AG09309 (cell line): Measurements from ENCODE around the gene GP1BB.

ENCODE experiments used
- DNase-seq: peaks from one replicate; pipeline ENCODE4 v3.0.0-alpha.2; 2010; ENCODE audit warnings: low read depth
- H3K4me3 ChIP-seq: 2 replicates; pipeline ENCODE4 v1.5.1; 2011; ENCODE audit warnings: mild to moderate bottlenecking, low read depth, low read length, moderate library complexity; ENCODE audit not compliant: control insufficient read depth
- TF ChIP-seq, protein P1 (sequence below): IDR thresholded peaks from 2 replicates; pipeline ENCODE4 v1.5.1; 2011; ENCODE audit warnings: mild to moderate bottlenecking, low read depth, low read length, inconsistent platforms; ENCODE audit not compliant: insufficient read depth, control insufficient read depth; ENCODE audit errors: missing control alignments

GP1BB gene

GRCh38 chr22:19688301-19689290, 34.7 kb upstream of the GP1BB start:
- TF ChIP-seq, protein P1, sequence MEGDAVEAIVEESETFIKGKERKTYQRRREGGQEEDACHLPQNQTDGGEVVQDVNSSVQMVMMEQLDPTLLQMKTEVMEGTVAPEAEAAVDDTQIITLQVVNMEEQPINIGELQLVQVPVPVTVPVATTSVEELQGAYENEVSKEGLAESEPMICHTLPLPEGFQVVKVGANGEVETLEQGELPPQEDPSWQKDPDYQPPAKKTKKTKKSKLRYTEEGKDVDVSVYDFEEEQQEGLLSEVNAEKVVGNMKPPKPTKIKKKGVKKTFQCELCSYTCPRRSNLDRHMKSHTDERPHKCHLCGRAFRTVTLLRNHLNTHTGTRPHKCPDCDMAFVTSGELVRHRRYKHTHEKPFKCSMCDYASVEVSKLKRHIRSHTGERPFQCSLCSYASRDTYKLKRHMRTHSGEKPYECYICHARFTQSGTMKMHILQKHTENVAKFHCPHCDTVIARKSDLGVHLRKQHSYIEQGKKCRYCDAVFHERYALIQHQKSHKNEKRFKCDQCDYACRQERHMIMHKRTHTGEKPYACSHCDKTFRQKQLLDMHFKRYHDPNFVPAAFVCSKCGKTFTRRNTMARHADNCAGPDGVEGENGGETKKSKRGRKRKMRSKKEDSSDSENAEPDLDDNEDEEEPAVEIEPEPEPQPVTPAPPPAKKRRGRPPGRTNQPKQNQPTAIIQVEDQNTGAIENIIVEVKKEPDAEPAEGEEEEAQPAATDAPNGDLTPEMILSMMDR, result no peak
- DNase-seq, result no peak
- H3K4me3 ChIP-seq, result no peak overlapping the region

DNA sequence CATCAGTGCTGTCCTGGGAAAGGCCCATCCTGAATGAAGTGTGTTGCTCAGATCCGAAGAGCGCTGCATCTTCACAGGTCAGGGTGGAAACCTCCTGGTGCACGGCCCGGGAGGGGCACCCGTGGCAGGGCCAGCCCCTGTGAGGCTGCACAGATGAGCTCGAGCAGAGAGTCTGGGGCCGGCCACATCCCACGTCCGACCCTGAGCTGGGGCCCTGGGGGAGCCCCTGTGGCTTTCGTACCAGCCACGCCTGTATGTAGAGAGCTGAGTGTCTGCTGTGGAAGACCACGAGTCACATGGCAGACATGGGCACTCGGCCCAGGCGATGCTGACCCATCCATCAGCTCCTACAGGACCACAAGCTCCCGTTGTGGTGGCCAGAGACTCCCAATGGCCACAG, 33.9 kb upstream of the GP1BB start:
- TF ChIP-seq, protein P1, result no peak
- no peak for DNase-seq
- H3K4me3 ChIP-seq, result no peak overlapping the region

DNA sequence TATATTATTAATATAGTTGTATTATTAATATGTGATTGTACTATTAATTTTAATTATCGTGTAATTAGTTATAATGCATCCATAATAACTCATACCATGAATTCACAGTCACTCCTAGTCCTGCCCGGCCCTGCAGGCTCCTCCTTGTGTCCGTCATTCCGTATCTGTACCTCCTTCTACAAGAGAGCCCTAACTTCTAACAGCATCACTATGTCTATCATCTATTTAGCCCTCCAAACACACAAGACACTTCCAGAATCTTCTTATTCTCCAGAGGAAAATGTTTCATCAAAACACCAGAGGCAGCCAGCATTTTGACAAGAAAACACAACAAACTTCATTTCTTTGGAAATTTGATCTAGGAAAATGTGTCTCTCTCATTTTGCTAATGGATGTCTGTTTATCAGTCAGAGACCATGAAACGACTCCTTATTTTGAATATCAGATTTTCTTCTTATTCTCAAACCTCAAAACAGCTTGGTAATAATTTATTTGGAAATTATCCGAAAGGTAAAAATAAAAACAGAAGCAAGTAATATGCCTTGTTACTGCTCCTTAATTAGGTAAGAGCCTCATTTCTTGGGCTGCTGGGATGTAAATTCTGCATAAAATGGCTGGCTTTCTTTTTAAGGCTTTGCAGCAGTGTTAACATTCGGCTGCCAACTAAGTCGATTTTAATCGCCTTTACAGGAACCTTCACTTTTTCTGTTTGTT, 32.2 kb upstream of the GP1BB start:
- H3K4me3 ChIP-seq, result peak overlapping the region; percentile 29
- no peak for DNase-seq
- TF ChIP-seq, protein P1, result no peak

- H3K4me3 ChIP-seq, result peak overlapping the region; percentile 29
- TF ChIP-seq, protein P1, result no peak
- no peak for DNase-seq
These were observed 31.5 kb upstream of the GP1BB start for GRCh38 chr22:19691721-19692341.

DNA sequence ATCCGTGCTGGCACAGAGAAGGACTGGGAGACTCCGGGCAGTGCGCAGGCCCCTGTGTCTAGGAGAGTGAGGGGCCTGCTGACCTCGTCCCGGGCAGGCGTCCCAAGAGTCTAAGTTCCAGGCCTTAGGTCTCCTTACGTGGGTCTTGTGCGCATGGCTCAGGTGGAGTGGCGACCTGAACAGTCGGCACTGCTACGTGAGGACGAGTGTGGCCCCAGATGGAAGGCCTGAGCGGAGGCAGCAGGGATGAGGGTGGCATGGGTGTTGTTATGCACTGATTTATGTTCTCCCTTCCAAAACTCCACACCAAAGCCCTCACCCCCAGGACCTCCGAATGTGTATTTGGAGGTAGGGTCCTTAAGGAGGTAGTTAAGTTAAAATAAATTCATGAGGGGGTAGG, 29.8 kb upstream of the GP1BB start:
- H3K4me3 ChIP-seq, result no peak overlapping the region
- no peak for DNase-seq
- TF ChIP-seq, protein P1, result no peak

GRCh38 chr22:19693981-19694670, 29.2 kb upstream of the GP1BB start:
- no peak overlapping the region for H3K4me3 ChIP-seq
- TF ChIP-seq, protein P1, result no peak
- DNase-seq, result no peak
